C4-2B (cell line): Measurements from ENCODE around the gene RYR3.

Experiments used
- H3K27ac ChIP-seq: fragments of 450-650 bp; 2 replicates; pipeline ENCODE4 v1.5.1; 2017
- CTCF ChIP-seq: fragments of 450-650 bp; conservative IDR thresholded peaks from 2 replicates; pipeline ENCODE4 v1.5.1; 2017; ENCODE audit warnings: mild to moderate bottlenecking
- ZFX ChIP-seq: fragments of 450-650 bp; IDR thresholded peaks from 2 replicates; pipeline ENCODE4 v1.6.1; 2017

The RYR3 gene

GRCh38 chr15:33738941-33739664 lies 428.3 kb downstream of the RYR3 start:
- TF ChIP-seq CTCF: no peak

GRCh38 chr15:33742306-33742705 lies 431.5 kb downstream of the RYR3 start:
- TF ChIP-seq ZFX (no peak), CTCF (no peak)
- H3K27ac ChIP-seq: no peak overlapping the region

More at GRCh38 chr15:33738941-33739664, 428.3 kb downstream of the RYR3 start:
- H3K27ac ChIP-seq: no peak overlapping the region

- TF ChIP-seq ZFX (no peak), CTCF (no peak)
- no peak overlapping the region for H3K27ac ChIP-seq
Measured at GRCh38 chr15:33742800-33743199, 432.0 kb downstream of the RYR3 start.

GRCh38 chr15:33746203-33746602 lies 435.4 kb downstream of the RYR3 start:
- no peak for TF ChIP-seq CTCF
- no peak for TF ChIP-seq ZFX
- no peak overlapping the region for H3K27ac ChIP-seq

- no peak for TF ChIP-seq CTCF
- TF ChIP-seq ZFX: no peak
- H3K27ac ChIP-seq: no peak overlapping the region
Measured at GRCh38 chr15:33753012-33753411, 442.2 kb downstream of the RYR3 start.

- no peak overlapping the region for H3K27ac ChIP-seq
- TF ChIP-seq CTCF: no peak
- no peak for TF ChIP-seq ZFX
Measured at GRCh38 chr15:33754242-33754641, 443.5 kb downstream of the RYR3 start.

GRCh38 chr15:33756961-33757360 lies 446.2 kb downstream of the RYR3 start:
- TF ChIP-seq ZFX: no peak
- TF ChIP-seq CTCF: no peak
- no peak overlapping the region for H3K27ac ChIP-seq
